NCI-H2171 treated with DMSO at 0.1 percent for 48 hours (cell line): ENCODE data around the gene C2CD2.
"Not testable (repeated sequence)": the region's sequence is repeated elsewhere in the genome, so short reads cannot be mapped to it uniquely, and the experiment has no call there.

Experiments used
- DNase-seq: peaks from one replicate; lab custom pipeline; 2025; lab: John Stamatoyannopoulos, UW

The C2CD2 gene

DNA sequence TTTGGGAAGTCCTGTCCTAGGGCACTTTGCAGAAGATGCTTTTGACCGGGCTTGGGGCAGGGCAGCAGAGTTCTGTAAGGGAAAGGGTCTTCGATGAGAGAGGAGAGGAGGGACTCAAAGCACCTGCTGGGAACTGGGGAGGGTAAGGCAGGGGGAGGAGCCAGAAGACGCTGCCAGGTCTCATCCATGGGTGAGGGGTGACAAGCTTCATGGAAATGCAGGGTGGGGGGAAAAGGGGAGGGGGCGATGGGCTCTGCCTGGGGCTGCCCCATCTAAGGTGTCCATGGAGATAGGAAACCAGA, 20.9 kb upstream of the C2CD2 start:
- no peak for DNase-seq

DNA sequence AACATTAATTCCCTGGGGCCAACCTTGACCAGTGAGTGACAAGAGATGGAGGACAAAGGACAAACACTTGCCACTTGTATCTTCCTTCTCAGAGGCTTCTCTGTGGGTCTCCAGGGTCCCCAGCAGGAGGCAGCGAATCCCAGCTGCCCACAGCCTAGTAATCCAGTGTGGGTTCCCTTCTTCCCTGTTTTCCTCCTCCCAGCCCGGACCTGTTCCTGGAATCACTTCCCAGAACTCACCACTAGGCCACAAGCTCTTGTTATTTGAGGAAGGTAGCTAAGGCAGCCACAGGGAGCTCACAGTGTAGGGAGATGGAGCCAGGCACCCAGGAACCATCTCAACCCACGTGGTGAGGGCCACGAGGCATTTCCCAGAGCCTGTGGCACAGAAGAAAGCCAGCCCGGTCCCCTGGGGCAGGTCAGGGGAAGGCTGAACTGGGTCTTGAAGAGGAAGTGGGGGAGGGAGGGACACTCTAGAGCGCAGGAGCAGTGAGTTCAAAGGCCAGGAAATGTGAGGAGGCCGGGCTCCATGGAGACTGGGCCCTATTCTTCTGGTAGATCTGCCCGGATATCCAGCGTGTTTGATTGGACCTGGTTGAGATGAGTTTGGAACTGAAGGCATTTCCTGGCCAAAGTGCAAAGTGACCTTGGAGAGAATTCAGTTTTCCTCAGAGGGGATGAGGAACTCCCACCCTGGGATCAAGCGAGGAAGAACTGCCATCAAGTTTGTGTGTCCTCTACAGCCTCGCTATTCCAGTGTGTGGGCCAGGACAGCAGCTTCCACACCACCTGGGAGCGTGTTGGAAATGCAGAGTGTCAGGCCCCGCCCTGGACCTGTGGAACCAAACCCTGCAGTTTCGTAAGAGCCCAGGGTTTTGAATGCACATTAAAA, 20.3 kb upstream of the C2CD2 start:
- no peak for DNase-seq

GRCh38 chr21:41973427-41973831, 19.6 kb upstream of the C2CD2 start:
- peak; percentile 8 for DNase-seq

DNA sequence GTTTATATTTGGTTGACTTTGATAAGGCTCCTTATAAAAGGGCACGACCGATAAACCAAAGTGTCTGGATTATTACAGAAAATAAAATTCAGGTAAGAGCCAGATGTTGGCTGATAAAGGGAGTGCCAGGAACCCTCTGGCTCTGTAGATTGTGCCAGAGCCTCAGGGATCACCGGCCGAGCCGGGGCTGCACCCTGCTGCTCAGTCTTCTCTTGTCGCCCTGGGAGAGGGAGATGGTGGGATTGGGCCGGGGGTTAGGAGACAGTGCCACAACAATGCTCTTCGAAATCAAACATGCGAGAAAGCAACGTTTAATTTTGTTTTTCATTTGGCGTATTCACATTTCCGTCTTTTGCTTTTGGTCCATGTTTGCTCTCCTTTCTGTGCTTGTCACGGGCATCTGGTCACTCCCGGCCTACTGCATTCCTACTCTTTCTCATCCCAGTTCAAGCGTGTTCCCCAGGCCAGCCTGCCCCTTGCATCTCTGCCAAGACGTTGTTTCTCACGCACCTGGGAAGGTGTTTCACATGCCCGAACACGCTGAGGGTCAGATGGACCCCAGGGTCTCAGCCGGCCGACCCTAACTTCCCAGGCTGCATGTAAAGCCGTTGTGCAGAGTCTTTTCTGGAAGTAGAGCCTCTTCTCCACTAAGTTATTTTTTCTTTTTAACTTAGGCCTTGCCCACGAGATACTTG, 18.8 kb upstream of the C2CD2 start:
- no peak for DNase-seq

DNA sequence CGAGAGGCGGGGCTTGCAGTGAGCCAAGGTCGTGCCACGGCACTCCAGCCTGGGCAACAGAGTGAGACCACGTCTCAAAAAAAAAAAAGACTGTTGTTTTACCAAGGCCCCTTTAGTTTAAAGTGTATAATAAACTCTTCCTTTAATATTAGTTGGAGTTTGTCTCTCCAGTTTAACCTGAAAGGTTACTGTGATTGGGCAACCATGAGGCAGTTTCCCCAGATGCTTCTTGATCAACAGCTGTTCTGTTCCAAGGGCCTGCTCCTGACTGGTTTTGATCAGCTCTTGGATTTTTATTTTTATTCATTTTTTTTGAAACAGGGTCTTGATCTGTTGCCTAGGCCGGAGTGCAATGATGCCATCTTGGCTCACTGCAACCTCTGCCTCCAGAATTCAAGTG, 18.1 kb upstream of the C2CD2 start:
- DNase-seq, result no peak

- no peak for DNase-seq
Measured at GRCh38 chr21:41970751-41971653, 17.2 kb upstream of the C2CD2 start.

GRCh38 chr21:41970106-41970391, 16.2 kb upstream of the C2CD2 start:
- DNase-seq, result no peak

DNA sequence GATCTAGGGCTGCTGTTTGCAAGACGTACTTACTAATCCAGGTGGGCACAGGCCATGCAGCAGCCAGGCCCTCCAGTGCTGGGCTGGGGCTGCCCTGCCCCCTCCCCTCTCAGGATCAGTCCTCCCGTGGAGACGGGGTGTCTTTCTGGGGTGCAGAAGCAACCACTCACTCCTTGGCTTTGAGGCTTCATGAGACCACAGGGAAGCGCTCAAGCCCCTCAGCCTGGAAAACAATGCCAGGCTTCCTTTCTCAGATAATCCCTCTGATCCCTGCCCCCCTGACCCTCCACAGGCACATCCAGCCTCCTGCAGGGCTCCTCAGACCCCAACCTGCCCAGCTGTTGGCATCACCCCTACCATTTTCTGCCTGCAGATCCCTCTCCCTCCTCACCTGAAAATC, 13.9 kb upstream of the C2CD2 start:
- no peak for DNase-seq

DNA sequence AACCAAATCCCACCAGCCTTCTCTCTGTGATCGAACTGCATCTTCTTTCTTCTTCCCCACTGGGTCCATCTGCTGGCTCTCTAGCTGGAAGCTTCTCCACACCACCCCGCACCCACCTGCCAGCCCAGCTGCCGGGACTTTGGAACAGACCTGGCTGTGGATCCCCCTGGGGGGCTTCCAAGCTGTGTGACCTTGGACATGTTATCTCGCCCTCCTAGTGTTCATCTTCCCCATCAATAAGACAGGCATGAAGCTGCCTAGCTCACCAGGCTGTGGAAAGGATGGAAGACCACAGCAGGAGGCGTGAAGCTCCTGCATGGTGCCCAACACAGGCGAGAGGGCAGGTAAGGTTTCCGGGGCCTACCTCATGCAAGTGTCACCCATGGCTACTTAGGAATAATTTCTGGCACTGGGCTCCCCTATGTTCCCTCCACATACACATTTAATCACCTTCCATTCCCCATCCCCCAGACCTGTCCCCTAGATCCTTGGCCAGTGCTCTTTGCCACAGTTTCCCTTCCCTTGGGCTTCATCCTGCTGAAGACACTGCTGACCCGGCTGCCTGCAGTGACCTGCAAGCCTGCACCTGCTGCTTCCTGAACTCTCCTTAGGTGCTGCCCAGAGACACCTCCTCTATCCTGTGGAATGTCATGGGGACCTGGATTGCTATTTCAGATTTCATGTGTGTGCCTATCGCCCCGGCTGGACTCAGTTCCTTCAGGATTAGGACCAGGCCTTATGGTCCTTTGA, 13.2 kb upstream of the C2CD2 start:
- DNase-seq, result peak; percentile 80

DNA sequence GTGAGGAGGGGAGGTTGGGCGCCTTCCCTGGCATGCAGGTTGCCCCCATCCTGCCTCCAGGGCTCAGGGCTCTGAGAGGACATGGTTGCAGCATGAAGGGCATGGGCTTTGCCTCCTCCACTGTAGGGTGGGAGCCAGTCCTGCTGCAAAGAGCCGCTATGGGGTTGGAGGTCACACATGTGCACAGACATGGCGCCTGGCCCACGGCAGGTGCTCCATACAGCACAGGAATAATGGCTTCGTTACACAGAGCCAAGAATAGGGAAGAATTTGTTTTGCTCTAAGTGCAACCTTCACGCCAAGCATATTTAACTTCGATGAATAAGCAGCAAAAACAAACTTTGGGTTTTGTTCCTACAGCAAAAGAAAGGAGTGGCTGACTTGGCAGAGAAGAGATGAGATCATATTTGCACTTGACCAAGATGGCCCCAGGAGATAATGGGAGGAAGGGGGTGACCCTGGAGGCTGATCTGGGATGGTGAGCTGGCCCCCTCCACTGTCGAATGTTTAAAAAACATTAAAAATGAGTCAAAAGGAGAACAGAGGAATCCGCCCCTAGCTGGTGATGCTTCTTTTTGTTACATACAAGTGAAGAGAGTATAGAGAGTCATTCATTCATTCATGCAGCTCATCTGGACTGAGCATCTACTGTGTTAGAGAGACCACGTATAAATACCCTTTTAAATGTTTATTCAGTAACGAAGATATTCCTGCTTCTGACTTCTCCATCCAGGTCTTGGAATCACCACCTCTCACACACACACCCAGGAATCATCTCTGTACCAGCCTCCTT, 12.4 kb upstream of the C2CD2 start:
- no peak for DNase-seq

- DNase-seq, result no peak
Measured at GRCh38 chr21:41965461-41966013, 11.7 kb upstream of the C2CD2 start.

GRCh38 chr21:41965045-41965444, 11.2 kb upstream of the C2CD2 start:
- peak; percentile 75 for DNase-seq

GRCh38 chr21:41964171-41964570, 10.4 kb upstream of the C2CD2 start:
- DNase-seq, result no peak

- DNase-seq, result no peak
Measured at GRCh38 chr21:41962425-41962966, 8.7 kb upstream of the C2CD2 start.

GRCh38 chr21:41961753-41962152, 7.9 kb upstream of the C2CD2 start:
- no peak for DNase-seq

DNA sequence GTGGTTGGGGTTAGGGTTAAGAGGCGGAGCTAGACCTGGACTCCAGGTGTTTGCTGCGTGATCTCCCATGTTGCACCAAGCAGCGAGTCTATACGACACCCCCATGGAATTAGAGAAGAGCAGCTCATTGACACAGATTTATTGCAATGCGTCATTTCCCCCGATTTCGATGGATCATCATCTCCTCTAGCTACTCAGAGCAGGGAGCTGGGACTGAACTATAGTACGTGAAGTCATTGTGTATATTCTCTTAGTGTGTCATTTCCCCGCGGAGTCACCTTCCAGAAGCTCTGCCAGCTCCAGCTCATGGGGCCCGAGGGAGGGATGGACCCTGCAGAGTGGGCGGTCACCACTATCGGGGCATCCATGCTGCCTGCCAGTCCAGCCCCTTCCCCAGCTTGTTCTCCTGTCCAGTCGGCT, 7.5 kb upstream of the C2CD2 start:
- DNase-seq, result no peak

DNA sequence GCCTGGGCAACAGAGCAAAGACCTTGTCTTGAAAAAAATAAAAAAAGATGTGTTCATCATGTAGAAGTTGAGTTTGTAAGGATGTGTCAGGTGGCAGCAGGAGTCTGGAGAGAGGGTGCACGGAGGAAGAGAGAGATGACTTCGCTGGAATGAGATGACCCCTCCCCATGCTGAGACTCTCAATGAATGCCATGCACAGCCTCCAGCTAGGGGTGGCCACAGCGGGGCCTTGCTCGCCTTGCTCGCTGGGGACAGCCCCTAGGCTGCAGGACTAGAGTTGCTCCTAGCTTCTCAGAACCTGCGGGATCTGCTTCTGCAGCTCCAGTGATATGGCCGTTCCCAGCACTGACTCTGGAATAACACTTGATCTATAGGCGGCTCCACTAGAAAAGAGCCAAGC, 6.6 kb upstream of the C2CD2 start:
- DNase-seq, result no peak

DNA sequence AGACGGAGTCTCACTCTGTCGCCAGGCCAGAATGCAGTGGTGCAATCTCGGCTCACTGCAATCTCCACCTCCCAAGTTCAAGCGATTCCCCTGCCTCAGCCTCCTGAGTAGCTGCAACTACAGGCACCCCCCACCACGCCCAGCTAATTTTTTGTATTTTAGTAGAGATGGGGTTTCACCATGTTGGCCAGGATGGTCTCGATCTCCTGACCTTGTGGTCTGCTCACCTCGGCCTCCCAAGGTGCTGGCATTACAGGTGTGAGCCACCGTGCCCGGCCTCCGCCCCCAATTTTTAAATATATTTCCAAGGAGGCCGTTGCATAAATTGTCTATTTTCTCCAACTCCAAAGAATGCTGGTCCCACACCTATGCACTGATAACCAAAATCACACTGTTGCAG, 5.9 kb upstream of the C2CD2 start:
- not testable (repeated sequence) for DNase-seq

- DNase-seq, result peak; percentile 56
Measured at GRCh38 chr21:41958886-41959563, 5.2 kb upstream of the C2CD2 start.
